NCI-H128 (cell line): ENCODE data around the gene ESYT2.

Source experiments
- DNase-seq: peaks from one replicate; lab custom pipeline; 2025; ENCODE audit not compliant: unreplicated experiment; lab: John Stamatoyannopoulos, UW

Gene ESYT2

GRCh38 chr7:158771213-158771834 lies 58.0 kb downstream of the ESYT2 start:
- no peak for DNase-seq

GRCh38 chr7:158767707-158768106 lies 61.6 kb downstream of the ESYT2 start:
- DNase-seq, result no peak

GRCh38 chr7:158766570-158767281 lies 62.6 kb downstream of the ESYT2 start:
- no peak for DNase-seq

GRCh38 chr7:158765020-158765419 lies 64.3 kb downstream of the ESYT2 start:
- no peak for DNase-seq

- no peak for DNase-seq
Observed at GRCh38 chr7:158763454-158764033, 65.8 kb downstream of the ESYT2 start.

GRCh38 chr7:158761945-158762344 lies 67.4 kb downstream of the ESYT2 start:
- no peak for DNase-seq

- no peak for DNase-seq
Observed at GRCh38 chr7:158760936-158761335, 68.4 kb downstream of the ESYT2 start.

GRCh38 chr7:158760445-158760764 lies 68.9 kb downstream of the ESYT2 start:
- no peak for DNase-seq

- no peak for DNase-seq
Observed at GRCh38 chr7:158759749-158760444, 69.4 kb downstream of the ESYT2 start.

- DNase-seq, result no peak
Observed at GRCh38 chr7:158759245-158759614, 70.1 kb downstream of the ESYT2 start.

- no peak for DNase-seq
Observed at GRCh38 chr7:158758586-158759244, 70.6 kb downstream of the ESYT2 start.

- no peak for DNase-seq
Observed at GRCh38 chr7:158757404-158757989, 71.8 kb downstream of the ESYT2 start.

- DNase-seq, result no peak
Observed at GRCh38 chr7:158754746-158755444, 74.4 kb downstream of the ESYT2 start.

GRCh38 chr7:158753900-158754299 lies 75.4 kb downstream of the ESYT2 start:
- DNase-seq, result no peak

GRCh38 chr7:158751751-158752150 lies 77.6 kb downstream of the ESYT2 start:
- no peak for DNase-seq

GRCh38 chr7:158751199-158751598 lies 78.1 kb downstream of the ESYT2 start:
- no peak for DNase-seq

- no peak for DNase-seq
Observed at GRCh38 chr7:158750702-158751101, 78.6 kb downstream of the ESYT2 start.

- DNase-seq, result no peak
Observed at GRCh38 chr7:158749396-158749795, 79.9 kb downstream of the ESYT2 start.

GRCh38 chr7:158748335-158748734 lies 81.0 kb downstream of the ESYT2 start:
- no peak for DNase-seq

- no peak for DNase-seq
Observed at GRCh38 chr7:158747408-158747807, 81.9 kb downstream of the ESYT2 start.

- DNase-seq, result no peak
Observed at GRCh38 chr7:158746957-158747356, 82.4 kb downstream of the ESYT2 start.
